Thymus (tissue), 11 donors: ENCODE data around the gene C10orf95. TPM values are rescaled to one million over a fixed set of nuclear protein-coding genes. Genes with fewer than 3 reads are reported as not detected.

Source experiments
- DNase-seq, 9 donors: peaks; one replicate each; pipeline ENCODE4 v3.0.0-alpha.2; 2013; ENCODE audit warnings: low spot score in 9 of 9, low read depth in 6 of 9, missing footprints in 1 of 9
- H3K27ac ChIP-seq, 2 donors: one replicate each; pipeline ENCODE4 v1.5.1; 2013; ENCODE audit warnings: control low read depth in 1 of 2, low read depth in 1 of 2, low read length in 1 of 2, mild to moderate bottlenecking in 1 of 2, moderate library complexity in 1 of 2
- H3K27me3 ChIP-seq, 2 donors: one replicate each; pipeline ENCODE4 v1.5.1; 2013; ENCODE audit warnings: low read length in 1 of 2; ENCODE audit not compliant: control insufficient read depth in 2 of 2, insufficient read depth in 1 of 2
- H3K36me3 ChIP-seq, 2 donors: one replicate each; pipeline ENCODE4 v1.5.1; 2013; ENCODE audit warnings: low read length in 1 of 2, mild to moderate bottlenecking in 1 of 2, moderate library complexity in 1 of 2; ENCODE audit not compliant: control insufficient read depth in 2 of 2, insufficient read depth in 2 of 2
- H3K4me1 ChIP-seq, 2 donors: one replicate each; pipeline ENCODE4 v1.5.1; 2013; ENCODE audit warnings: low read length in 2 of 2; ENCODE audit not compliant: control insufficient read depth in 2 of 2, insufficient read depth in 2 of 2
- H3K4me3 ChIP-seq, 2 donors: one replicate each; pipeline ENCODE4 v1.5.1; 2013; ENCODE audit warnings: low read length in 2 of 2, control low read depth in 1 of 2, mild to moderate bottlenecking in 1 of 2
- H3K9me3 ChIP-seq, 2 donors: one replicate each; pipeline ENCODE4 v1.5.1; 2013; ENCODE audit warnings: low read length in 1 of 2, mild to moderate bottlenecking in 1 of 2; ENCODE audit not compliant: control insufficient read depth in 2 of 2, insufficient read depth in 1 of 2
- WGBS: extraction: QIAGEN DNeasy Blood & Tissue Kit; methylation state at CpG from one replicate; pipeline ENCODE4 v1.1.7; 2013; 5-methylcytosine and 5-hydroxymethylcytosine counted together
- polyA plus RNA-seq: library from polyadenylated mRNA; stranded (reverse); fragments of 200-250 nt; gene quantifications from one replicate; pipeline ENCODE4 v1.2.3, GENCODE V29; 2013
- total RNA-seq: library from RNA; stranded (reverse); fragments of 120-200 nt; gene quantifications from one replicate; pipeline ENCODE4 v1.2.4, GENCODE V29; 2013
- donor health status: healthy.

C10orf95 gene
- total and polyA plus RNA-seq, 2 donors = 0.19 to 0.46 TPM

DNA sequence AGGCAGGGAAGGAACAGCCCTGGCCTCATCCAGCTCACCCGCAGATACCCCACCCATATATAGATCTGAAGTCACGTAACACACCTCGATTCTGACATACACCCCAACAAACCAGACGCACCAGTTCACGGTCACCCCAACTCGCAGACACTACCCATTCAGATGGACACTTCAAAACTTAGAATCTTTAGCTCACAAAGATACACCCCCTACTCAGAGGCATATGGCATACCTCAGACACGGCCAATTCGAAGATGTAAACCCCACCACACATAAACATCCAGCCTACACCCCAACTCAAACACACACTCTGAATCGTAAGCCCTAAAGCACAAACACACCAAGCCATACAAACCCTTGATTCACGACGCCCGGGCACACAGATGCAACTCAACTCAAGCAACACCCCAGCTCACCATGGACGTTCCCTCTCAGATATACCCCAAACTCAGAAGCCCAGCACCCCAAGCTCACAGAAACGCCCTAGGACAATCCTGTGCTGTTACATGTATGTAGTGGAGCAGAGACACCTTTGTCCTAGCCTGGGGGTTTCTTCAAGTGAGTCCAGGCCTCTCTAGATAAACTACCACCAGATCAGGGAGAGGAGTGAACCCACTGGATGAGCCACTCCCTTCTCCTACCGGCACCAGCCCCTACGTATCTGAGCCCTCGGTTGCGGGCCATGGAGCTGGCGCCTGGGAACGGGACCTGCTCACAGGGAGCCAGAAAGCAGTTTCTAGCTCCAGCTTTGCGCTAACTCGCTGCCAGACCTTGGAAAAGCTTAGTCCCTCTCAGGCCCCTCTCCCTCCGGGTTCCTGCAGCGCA is 41.5 kb downstream of the C10orf95 start:
- H3K27me3 ChIP-seq = peaks cover 54 to 90% of the 10 kb centered on the region in 2 donors
- peaks cover 19 to 53% of the 10 kb centered on the region in 2 donors for H3K4me1 ChIP-seq
- 47% methylated on average over 24 of the region's 24 CpGs for WGBS
- no peaks in the 10 kb centered on the region for H3K36me3 ChIP-seq
- H3K27ac ChIP-seq = peak overlapping the region; percentile 32 to 47
- peaks cover 0 to 4% of the 10 kb centered on the region in 2 donors for H3K9me3 ChIP-seq
- no peak for DNase-seq
- H3K4me3 ChIP-seq = peak overlapping the region; percentile 32 to 53

DNA sequence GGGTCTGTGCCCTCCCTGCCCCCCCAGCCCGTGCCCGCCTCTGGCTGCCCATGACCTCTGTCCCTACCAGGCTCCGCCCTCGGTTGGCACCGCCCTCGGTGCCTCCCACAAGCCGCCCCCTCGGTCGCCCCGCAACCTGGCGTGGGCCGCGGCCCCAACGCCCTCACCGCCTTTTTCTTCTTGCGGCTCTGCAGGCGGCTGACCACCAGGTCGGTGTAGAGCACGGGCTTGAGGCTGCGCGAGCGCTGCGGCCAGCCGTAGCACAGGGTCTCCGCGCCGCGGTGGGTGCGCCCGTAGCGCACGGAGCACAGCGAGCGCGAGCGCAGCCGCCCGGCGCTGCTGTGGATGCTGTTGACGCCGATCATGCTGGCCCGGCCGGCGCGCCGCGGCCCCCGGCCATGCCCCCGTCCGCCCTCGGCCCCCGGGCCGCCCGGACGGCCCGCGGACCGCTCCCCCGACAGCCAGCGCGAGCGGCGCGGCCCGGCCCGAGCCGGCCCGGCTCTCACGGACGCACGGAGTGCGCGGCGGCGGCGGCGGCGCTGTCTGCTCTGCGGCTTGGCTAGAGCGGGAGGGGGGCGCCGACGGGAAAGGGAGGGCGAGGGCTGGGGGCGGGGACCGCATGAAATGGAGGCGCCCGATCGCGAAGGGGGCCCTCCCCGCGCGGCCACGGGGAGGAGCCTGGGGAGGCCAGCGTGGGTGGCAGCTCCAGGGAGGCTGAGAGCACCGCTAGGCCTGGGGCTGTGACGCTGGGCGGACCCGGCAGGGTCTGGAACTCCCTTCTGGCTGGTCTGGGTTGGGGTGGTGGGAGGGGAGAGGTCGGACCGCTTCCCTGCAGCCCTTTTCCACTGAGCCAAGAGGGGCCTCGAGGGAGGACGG is 42.4 kb downstream of the C10orf95 start:
- no peaks in the 10 kb centered on the region for H3K36me3 ChIP-seq
- H3K27me3 ChIP-seq = peaks cover 53 to 81% of the 10 kb centered on the region in 2 donors
- WGBS = 1% methylated on average over 103 of the region's 103 CpGs
- peak overlapping the region; percentile 24 to 53 for H3K4me3 ChIP-seq
- peaks cover 19 to 53% of the 10 kb centered on the region in 2 donors for H3K4me1 ChIP-seq
- H3K9me3 ChIP-seq = peaks cover 0 to 4% of the 10 kb centered on the region in 2 donors
- H3K27ac ChIP-seq = peak overlapping the region; percentile 9 to 32
- DNase-seq = peak in 6 of 9 donors; percentile 41 to 77 (median 56)

DNA sequence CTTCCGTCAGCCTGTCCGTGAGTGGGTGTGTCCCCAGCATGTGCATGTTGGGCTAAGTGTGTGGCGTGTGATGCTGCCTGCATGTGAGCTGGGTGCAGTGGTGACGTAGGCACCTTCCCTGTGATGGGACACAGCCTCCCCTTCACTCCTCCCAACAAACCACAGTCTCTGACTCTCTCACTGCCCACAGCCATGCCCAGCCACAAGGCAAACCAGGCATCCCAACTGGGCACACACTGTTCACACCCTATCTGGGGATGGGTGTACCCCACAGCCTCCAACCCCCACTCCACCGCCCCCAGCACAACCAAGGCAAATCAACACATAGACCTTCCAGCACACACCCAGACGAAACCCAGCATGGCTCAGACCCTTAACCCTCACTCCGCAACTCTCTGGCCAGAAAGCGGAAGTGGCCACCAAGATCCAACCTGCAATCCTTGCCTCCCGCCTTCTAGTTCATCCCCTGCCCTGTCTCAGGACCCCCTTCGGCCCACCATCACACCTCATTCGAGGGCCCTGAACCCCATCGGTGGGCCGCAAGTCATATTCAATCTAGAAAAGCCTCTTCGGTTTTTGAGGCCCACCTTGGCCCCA is 43.1 kb downstream of the C10orf95 start:
- Histone ChIP-seq H3K36me3 (no peaks in the 10 kb centered on the region), H3K9me3 (peaks cover 0 to 4% of the 10 kb centered on the region in 2 donors), H3K4me3 (no peak overlapping the region), H3K4me1 (peaks cover 15 to 47% of the 10 kb centered on the region in 2 donors), H3K27me3 (peaks cover 53 to 76% of the 10 kb centered on the region in 2 donors), H3K27ac (no peak overlapping the region)
- 84% methylated on average over 14 of the region's 14 CpGs for WGBS
- DNase-seq = no peak

DNA sequence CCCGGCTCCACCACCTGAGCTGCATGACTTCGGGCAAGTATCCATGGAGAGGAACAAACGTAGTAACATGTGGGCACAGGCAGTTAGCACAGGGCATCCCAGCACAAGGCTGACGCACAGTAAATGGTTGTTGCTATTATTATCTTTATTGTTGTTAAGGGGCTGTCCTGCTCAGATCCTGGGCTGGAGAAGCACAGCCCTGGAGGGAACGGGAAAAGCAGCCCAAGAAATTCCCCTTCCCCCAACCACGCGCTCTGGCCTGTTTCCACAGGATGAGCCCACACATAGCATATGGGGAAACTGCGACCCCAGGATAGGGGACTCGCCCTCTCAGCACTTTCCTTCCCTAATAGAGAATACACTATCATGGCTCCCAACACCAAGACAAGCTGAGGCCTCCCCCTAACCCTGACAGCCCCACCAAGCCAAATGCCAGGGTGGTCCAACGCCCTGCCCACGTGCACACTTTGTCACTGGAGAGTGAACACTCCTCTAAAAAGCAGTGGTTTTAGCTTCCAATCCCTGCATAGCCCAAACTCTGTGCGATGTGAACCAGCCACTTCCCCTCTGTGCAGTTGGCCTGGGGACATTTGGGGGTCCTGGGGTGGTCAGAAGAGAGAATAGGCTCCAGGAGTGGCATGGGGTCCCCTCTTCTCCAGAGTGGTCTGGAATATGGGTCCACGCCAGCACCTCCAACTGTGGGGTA is 43.8 kb downstream of the C10orf95 start:
- H3K27ac ChIP-seq = no peak overlapping the region
- no peak overlapping the region for H3K4me3 ChIP-seq
- H3K9me3 ChIP-seq = peaks cover 0 to 4% of the 10 kb centered on the region in 2 donors
- H3K36me3 ChIP-seq = no peaks in the 10 kb centered on the region
- DNase-seq = no peak
- H3K27me3 ChIP-seq = peaks cover 53 to 71% of the 10 kb centered on the region in 2 donors
- H3K4me1 ChIP-seq = peaks cover 11 to 41% of the 10 kb centered on the region in 2 donors
- 95% methylated on average over 13 of the region's 13 CpGs for WGBS

DNA sequence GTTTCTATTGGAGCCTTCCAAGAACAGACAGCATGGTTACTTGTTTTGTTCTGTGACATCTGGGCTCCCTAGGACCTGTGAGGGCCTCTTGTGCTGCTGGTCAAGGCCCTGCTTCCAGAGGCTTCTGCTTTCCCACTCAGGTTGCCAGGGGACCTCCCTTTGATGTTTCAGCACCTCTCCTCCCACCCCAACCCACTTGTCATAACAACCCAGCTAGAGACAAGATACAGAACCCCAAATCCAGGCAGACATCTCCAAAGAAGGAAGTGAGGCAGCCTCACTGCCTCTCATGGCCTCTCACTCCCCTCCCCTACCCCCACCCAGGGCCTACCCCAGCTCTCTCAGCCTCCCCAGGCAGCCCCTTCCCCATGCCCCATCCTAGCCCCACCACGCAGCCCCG is 44.5 kb downstream of the C10orf95 start:
- H3K4me1 ChIP-seq = peaks cover 11 to 34% of the 10 kb centered on the region in 2 donors
- WGBS = 96% methylated on average over 2 of the region's 2 CpGs
- H3K36me3 ChIP-seq = peaks cover 0 to 2% of the 10 kb centered on the region in 2 donors
- H3K9me3 ChIP-seq = peaks cover 0 to 4% of the 10 kb centered on the region in 2 donors
- no peak for DNase-seq
- H3K4me3 ChIP-seq = no peak overlapping the region
- H3K27ac ChIP-seq = no peak overlapping the region
- peaks cover 46 to 63% of the 10 kb centered on the region in 2 donors for H3K27me3 ChIP-seq

DNA sequence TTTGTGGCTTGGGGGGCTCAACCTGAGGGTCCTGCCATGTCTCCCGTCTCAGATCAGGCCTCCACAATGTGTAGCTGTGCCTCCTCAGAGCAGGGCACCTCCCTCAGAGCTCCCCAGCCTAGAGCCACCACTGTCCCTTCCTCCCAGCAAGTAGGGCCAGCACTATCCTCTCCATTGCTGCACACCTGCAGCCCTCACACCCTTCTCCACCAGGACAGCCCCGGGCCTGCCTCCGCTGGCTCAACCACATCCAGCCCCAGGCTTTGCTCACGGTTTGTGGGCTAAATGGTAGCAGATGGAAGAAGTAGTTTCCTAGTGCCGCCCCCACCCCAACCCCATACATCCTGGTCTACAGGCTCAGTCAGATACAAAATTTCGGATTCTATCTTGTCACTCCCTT is 45.7 kb downstream of the C10orf95 start:
- H3K27me3 ChIP-seq = peaks cover 35 to 52% of the 10 kb centered on the region in 2 donors
- no peak for DNase-seq
- H3K4me3 ChIP-seq = no peak overlapping the region
- H3K36me3 ChIP-seq = peaks cover 9 to 10% of the 10 kb centered on the region in 2 donors
- H3K27ac ChIP-seq = no peak overlapping the region
- H3K4me1 ChIP-seq = peaks cover 11 to 22% of the 10 kb centered on the region in 2 donors
- peaks cover 0 to 4% of the 10 kb centered on the region in 2 donors for H3K9me3 ChIP-seq
- 74% methylated on average over 6 of the region's 6 CpGs for WGBS

DNA sequence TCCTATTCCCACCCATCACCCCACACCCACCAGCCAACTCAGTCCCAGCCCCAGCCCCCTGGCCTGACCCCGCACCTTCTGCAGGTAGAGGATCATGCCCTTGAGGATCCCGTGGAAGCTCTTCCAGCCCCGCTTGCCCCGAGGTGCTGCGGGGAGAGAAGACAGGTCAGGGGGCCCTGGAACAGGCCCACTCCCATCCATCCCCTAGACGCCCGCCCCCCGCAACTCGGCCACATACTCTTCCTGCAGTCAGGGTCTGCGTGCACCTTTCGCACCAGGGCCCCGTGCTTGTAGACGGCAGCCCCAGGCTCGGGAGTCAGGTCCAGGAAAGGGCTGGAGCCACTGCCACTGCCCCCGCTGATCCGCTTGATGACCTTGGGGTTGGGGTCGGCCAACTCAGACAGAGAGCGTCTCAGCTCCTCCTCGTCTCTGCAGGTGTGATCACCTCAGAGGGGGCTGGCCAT is 46.2 kb downstream of the C10orf95 start:
- H3K27me3 ChIP-seq = peaks cover 30 to 47% of the 10 kb centered on the region in 2 donors
- DNase-seq = no peak
- H3K36me3 ChIP-seq = peaks cover 9 to 12% of the 10 kb centered on the region in 2 donors
- peaks cover 7 to 18% of the 10 kb centered on the region in 2 donors for H3K4me1 ChIP-seq
- H3K9me3 ChIP-seq = peaks cover 0 to 2% of the 10 kb centered on the region in 2 donors
- no peak overlapping the region for H3K27ac ChIP-seq
- WGBS = 96% methylated on average over 19 of the region's 19 CpGs
- no peak overlapping the region for H3K4me3 ChIP-seq

DNA sequence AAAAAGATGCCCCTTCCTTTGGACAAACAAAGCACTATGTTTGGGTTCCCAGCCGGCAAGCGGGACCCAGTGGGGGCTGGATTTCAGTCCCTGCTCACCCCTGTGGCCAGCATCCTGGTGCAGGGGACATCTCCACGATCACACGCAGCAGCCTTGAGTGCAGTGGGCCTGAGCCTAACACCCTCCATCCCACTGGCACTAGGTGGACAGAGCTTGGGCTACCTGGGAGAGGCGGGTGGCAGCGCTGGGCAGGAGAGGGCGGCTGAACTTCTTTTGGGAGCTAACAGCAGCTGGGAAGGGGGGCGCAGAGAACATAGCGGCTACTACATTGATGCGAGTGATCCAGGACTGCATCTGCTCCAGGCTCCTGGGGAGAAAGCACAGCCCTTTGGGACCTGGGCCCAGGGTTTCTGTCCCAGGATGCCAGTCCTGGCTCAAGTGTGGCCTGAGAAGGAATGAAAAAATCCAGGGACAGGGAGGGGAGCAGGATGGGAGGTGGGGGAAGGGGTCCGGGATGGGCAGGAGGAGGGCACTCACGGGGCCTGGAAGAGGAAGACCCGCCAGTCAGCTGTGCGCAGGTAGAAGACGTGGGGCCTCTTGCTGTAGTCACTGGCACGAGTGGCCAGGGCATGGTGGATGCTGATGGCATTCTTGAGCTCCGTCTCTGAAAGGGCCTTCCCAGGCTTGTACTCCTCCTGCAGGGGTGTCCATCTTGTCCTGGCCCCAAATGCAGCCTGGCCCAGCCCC is 46.8 kb downstream of the C10orf95 start:
- H3K9me3 ChIP-seq = no peaks in the 10 kb centered on the region
- H3K27me3 ChIP-seq = peaks cover 24 to 41% of the 10 kb centered on the region in 2 donors
- no peak for DNase-seq
- peaks cover 9 to 16% of the 10 kb centered on the region in 2 donors for H3K36me3 ChIP-seq
- H3K4me3 ChIP-seq = no peak overlapping the region
- H3K4me1 ChIP-seq = peaks cover 3 to 18% of the 10 kb centered on the region in 2 donors
- 93% methylated on average over 17 of the region's 17 CpGs for WGBS
- H3K27ac ChIP-seq = no peak overlapping the region
